PC-3 (cell line): Measurements from ENCODE around the gene VWDE.

Source experiments
- EZH2 ChIP-seq: fragments of 300-600 bp; sonication (generic); IDR thresholded peaks from one replicate; pipeline ENCODE4 v1.6.1; 2017; ENCODE audit warnings: antibody characterized with exemption, mild to moderate bottlenecking, low read length; ENCODE audit not compliant: unreplicated experiment
- EZH2phosphoT487 ChIP-seq: fragments of 300-600 bp; sonication (generic); IDR thresholded peaks from 2 replicates; pipeline ENCODE4 v1.6.1; 2018; ENCODE audit warnings: mild to moderate bottlenecking, antibody characterized with exemption, low read length, borderline replicate concordance
- TF ChIP-seq, protein P1 (sequence below): fragments of 300-600 bp; sonication (generic); conservative IDR thresholded peaks from 2 replicates; pipeline ENCODE4 v1.5.1; 2017; ENCODE audit warnings: antibody characterized with exemption, low read depth, mild to moderate bottlenecking, low read length

DNA sequence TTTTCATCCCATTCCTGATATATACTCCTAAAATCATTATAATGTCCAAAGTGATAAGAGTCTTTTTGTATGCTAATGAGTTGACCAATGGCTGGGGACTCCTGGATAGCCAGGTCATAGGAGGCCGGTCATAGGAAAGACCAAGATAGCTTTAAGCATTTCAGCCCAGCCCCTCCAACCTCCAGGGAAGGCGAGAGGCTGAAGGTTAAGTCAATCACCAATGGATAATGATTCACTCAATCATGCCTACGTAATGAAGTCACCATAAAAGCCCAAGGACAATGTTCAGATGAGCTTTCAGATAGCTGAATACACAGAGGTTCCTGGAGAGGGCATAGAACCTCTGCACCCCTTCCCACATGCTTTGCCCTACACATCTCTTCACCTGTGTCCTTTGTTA lies 75.7 kb downstream of the VWDE start:
- TF ChIP-seq EZH2 (no peak), EZH2phosphoT487 (no peak)
- TF ChIP-seq, protein P1, sequence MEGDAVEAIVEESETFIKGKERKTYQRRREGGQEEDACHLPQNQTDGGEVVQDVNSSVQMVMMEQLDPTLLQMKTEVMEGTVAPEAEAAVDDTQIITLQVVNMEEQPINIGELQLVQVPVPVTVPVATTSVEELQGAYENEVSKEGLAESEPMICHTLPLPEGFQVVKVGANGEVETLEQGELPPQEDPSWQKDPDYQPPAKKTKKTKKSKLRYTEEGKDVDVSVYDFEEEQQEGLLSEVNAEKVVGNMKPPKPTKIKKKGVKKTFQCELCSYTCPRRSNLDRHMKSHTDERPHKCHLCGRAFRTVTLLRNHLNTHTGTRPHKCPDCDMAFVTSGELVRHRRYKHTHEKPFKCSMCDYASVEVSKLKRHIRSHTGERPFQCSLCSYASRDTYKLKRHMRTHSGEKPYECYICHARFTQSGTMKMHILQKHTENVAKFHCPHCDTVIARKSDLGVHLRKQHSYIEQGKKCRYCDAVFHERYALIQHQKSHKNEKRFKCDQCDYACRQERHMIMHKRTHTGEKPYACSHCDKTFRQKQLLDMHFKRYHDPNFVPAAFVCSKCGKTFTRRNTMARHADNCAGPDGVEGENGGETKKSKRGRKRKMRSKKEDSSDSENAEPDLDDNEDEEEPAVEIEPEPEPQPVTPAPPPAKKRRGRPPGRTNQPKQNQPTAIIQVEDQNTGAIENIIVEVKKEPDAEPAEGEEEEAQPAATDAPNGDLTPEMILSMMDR = no peak
